ENCODE data around the gene MORN1. TPM values are rescaled to one million over a fixed set of nuclear protein-coding genes. Genes with fewer than 3 reads are reported as not detected.
A peak's percentile ranks its signal among the peaks of the same experiment; 100 is the strongest.

Gene MORN1
- total and polyA plus RNA-seq, 2 donors = 4.7 to 11.1 TPM

DNA sequence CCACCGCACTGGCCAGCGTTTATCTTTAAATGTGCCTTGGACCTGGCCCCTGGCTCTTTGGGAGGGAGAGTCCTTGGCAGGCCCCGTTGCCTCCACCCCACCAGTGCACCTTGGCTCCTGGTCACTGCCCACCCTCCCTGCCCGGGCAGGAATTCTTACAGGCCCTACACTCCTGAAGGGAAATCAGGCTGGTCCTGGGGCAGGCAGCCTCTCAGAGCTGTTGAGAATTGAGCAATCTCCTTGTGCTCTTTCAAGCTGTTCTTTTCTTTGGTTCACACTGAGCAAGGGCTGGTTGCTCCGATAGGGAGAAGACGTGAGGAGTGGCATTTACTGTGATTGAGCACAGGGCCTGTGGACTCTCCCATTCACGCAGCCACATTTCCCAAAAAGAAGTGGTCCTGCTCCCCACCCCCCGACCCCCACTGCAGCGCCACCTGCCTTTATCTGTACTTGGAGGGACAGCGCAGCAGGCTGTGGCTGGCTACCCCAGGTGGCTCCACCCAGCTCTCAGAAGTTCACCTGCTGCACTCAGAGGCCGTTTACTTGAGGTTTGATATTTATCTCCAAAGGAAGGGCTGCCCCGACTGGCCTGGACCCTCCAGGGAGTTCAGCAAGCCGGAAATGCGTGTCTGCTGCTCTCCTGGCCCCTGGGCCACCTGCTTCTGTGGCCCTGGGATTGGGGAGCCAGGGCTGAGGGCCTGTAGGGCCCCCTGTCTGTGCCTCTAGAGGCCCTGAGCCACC, 115.4 kb downstream of the MORN1 start:
- peaks cover 2% of the 10 kb centered on the region for H3K4me1 ChIP-seq (ENCODE audit: insufficient read depth)

DNA sequence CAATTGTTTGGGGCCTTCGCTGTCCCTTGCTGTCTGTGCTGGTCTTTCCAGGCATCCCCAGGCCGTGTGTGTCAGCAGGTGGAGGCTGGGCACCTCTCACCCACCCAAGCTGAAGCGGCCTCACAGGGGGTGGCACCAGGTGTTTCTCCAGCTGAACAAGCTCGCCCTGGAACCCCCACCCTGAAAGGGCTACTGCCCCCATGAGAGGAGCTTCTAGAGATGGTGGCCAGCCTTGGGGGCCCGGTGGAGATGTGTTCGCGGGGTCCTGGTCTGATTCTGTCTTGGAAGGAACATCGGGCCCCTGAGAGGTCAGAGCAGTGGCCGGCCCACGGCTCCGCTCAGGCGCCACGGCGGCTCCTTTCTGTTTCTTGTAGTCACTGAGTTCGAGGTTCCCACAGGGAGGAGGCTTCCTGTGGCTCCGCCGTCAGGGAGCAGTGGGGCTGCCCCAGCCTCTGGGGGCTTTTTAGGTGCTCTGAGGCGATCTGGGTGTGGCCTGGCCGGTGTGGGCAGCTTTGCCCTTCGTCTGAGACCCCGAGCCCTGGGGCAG, 116.4 kb downstream of the MORN1 start:
- no peak for DNase-seq (ENCODE audit: extremely low spot score)
- Histone ChIP-seq H3K27ac (ENCODE audit: low read depth) (peak overlapping the region; percentile 26), H3K36me3 (ENCODE audit: insufficient read depth) (no peaks in the 10 kb centered on the region), H3K4me1 (ENCODE audit: insufficient read depth) (peaks cover 2% of the 10 kb centered on the region), H3K4me3 (ENCODE audit: low read depth, low read length) (no peak overlapping the region)
- WGBS = 69% methylated on average over 21 of the region's 21 CpGs

More for the DNA sequence above, 115.4 kb downstream of the MORN1 start:
- DNase-seq (ENCODE audit: extremely low spot score) = no peak
- Histone ChIP-seq H3K36me3 (ENCODE audit: insufficient read depth) (no peaks in the 10 kb centered on the region), H3K27ac (ENCODE audit: low read depth) (peak overlapping the region; percentile 59), H3K4me3 (ENCODE audit: low read depth, low read length) (no peak overlapping the region)
- 33% methylated on average over 14 of the region's 14 CpGs for WGBS

DNA sequence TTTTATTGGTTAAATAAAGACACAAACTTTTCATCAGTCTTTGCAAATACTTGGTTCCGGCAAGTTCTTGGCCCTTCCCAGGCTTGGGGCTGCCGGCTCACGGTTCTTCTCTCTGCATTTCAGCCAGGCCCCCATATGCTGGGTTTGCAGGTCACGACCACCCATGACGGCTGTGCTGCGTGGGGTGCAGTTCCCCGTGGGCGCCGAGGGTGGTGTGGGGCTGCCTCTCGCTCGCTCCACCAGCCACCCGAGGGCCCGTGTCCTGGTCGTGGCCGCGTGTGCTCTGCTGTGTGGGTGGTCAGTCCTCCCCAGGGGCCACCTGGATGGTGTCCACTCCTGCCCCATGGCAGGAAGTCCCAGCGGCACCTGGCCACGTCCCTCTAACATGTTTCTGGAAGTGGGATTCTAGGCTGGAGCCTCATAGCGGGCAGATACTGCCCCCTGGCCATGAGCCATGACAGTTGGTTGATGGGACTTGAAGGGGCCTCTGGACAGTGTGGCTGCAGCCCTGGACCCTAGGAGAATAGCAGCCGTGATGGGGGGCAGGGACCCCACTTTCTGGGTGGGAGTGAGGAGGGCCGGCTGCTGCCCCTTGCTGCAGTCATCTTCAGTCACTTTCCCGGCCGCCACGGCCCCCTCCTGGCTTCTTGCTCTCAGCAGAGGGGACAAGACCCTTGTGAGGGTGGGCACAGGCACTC, 117.0 kb downstream of the MORN1 start:
- DNase-seq (ENCODE audit: extremely low spot score) = no peak
- Histone ChIP-seq H3K4me1 (ENCODE audit: insufficient read depth) (peaks cover 2% of the 10 kb centered on the region), H3K36me3 (ENCODE audit: insufficient read depth) (no peaks in the 10 kb centered on the region), H3K4me3 (ENCODE audit: low read depth, low read length) (no peak overlapping the region), H3K27ac (ENCODE audit: low read depth) (peak overlapping the region; percentile 26)
- 44% methylated on average over 24 of the region's 24 CpGs for WGBS

DNA sequence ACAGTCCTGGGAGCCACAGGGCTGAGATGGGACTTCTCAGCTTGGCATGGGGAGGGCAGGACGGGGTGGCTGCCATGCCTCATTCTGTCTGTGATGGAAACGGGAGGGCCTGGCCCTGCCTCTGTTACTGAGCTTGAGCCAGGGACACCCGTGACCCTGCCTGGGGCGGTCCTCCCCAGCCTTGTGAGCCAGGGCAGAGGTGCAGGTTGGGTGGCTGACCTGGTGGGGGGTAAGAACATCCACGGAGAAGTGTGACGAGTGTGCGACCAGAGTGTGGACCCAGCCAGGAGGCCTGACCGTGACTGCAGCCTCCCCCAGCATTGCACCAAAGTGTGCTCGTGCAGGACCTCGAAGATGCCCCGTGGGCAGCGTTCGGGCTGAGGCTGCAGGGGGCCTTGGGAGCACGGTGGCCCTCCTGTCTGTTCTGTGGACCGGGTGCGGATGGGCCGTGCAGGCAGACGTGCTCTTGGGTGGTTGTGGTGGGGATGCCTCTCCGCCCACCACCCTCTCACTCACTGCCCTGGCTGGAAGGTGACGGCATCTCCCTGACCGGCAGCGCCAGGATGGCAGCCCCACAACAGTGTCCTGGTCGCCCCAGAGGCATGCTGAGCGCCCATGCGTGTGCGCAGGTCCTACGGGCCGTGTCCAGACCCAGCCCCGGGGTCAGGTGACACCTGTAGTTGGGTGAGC, 117.8 kb downstream of the MORN1 start:
- peaks cover 2% of the 10 kb centered on the region for H3K4me1 ChIP-seq (ENCODE audit: insufficient read depth)
- no peak overlapping the region for H3K4me3 ChIP-seq (ENCODE audit: low read depth, low read length)
- no peak overlapping the region for H3K27ac ChIP-seq (ENCODE audit: low read depth)
- WGBS = 68% methylated on average over 29 of the region's 29 CpGs
- no peak for DNase-seq (ENCODE audit: extremely low spot score)
- no peaks in the 10 kb centered on the region for H3K36me3 ChIP-seq (ENCODE audit: insufficient read depth)

DNA sequence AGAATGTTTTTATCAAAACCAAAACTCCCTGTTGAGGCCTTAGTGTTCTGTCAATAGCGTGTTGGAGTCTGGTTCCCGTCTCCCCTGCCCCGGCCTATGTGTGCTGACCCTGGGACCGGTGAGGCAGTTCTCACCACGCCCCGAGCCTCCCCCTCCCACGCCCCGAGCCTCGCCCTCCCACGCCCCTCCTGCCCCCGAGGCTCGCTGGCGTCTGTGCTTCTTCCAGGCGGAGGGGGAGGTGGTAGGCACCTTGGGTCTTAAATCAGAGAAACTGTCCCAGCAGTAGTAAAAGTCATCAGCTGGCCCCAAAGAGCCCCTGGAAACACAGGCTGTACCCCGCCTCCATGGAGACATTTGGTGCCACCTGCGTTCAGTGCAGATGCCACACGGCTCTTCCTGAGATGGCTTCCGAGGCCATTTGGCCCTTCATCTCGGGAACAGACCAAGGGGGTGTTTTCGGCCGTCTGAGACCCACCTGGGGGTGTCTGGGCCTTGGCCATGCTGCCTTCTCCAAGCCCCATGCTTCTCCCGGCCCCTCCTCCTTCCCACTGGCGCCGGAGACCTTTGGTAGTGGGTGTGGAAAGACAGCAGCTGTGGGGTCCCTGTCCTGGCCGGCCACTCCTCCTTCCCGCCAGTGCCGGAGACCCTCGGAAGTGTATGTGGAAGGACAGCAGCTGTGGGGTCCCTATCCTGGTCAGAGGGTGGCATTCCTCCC, 118.5 kb downstream of the MORN1 start:
- WGBS = 52% methylated on average over 28 of the region's 28 CpGs
- Histone ChIP-seq H3K27ac (ENCODE audit: low read depth) (no peak overlapping the region), H3K4me3 (ENCODE audit: low read depth, low read length) (no peak overlapping the region), H3K4me1 (ENCODE audit: insufficient read depth) (no peaks in the 10 kb centered on the region), H3K36me3 (ENCODE audit: insufficient read depth) (no peaks in the 10 kb centered on the region)
- DNase-seq (ENCODE audit: extremely low spot score) = no peak

DNA sequence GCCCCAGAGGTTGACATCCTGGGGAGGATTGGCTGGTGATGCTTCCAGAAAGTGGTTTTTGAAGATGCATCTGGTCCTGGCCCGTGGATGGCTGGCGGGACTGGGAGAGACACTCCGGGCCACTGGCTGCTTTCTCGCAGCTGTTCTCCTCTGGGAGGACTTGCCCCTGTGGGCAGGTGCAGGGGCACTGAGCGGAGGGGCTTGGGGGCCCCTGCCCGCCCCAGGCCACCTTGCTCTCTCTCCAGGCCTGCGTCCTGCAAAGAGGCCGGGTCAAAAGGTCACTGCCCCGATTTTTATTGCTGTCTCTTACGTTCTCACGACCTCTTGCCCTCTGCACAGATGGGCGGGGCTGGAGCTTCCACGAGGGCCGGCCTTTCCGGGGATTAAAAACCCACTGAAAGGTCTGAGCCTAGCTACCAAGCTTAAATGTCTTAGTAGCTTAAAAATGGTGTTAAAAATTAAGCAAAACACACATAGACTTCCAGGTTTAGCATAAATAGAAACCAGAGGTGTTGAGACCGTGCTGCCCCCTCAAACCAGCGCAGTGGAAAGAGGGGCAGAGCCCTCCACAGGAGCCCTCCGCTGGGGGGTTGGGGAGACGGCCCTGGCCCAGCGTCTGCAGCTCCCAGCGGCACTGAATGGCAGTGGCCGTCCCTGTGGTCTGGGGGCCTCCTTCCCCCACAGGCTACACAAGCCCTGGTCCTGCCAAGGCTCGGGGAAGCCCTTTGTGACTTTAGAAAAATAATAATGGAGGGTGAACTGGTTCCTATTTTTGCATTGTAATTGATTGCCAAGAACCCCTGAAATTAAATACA, 119.3 kb downstream of the MORN1 start:
- no peak overlapping the region for H3K27ac ChIP-seq (ENCODE audit: low read depth)
- DNase-seq (ENCODE audit: extremely low spot score) = no peak
- H3K4me1 ChIP-seq (ENCODE audit: insufficient read depth) = no peaks in the 10 kb centered on the region
- 42% methylated on average over 23 of the region's 23 CpGs for WGBS
- H3K4me3 ChIP-seq (ENCODE audit: low read depth, low read length) = no peak overlapping the region
- no peaks in the 10 kb centered on the region for H3K36me3 ChIP-seq (ENCODE audit: insufficient read depth)

Other genes starting within 250 kb of the MORN1 start
- gene FAAP20, start 196.8 kb downstream of the MORN1 start, total RNA-seq = 14.6 TPM
- 96.4 TPM for gene FAAP20, start 196.8 kb downstream of the MORN1 start, polyA plus RNA-seq
- gene SKI, start 163.2 kb downstream of the MORN1 start, total RNA-seq = 27.8 TPM
- gene SKI, start 163.2 kb downstream of the MORN1 start, polyA plus RNA-seq = 60.5 TPM
- 48.1 TPM for gene RER1, start 287 bp upstream of the MORN1 start, total RNA-seq
- 79.0 TPM for gene RER1, start 287 bp upstream of the MORN1 start, polyA plus RNA-seq
- gene PEX10, start 21.0 kb upstream of the MORN1 start, total RNA-seq = 13.9 TPM
- 22.9 TPM for gene PEX10, start 21.0 kb upstream of the MORN1 start, polyA plus RNA-seq
- gene PLCH2, start 84.7 kb upstream of the MORN1 start, total RNA-seq = 7.0 TPM
- 13.4 TPM for gene PLCH2, start 84.7 kb upstream of the MORN1 start, polyA plus RNA-seq
- 19.2 TPM for gene PANK4, start 135.0 kb upstream of the MORN1 start, total RNA-seq
- gene PANK4, start 135.0 kb upstream of the MORN1 start, polyA plus RNA-seq = 28.6 TPM
- gene HES5, start 138.7 kb upstream of the MORN1 start, total RNA-seq = 2.5 TPM
- 0.42 TPM for gene HES5, start 138.7 kb upstream of the MORN1 start, polyA plus RNA-seq
- gene TNFRSF14, start 164.8 kb upstream of the MORN1 start, total RNA-seq = 19.2 TPM
- gene TNFRSF14, start 164.8 kb upstream of the MORN1 start, polyA plus RNA-seq = 75.5 TPM
- 8.9 TPM for gene PRXL2B, start 195.2 kb upstream of the MORN1 start, total RNA-seq
- 25.0 TPM for gene PRXL2B, start 195.2 kb upstream of the MORN1 start, polyA plus RNA-seq
- 2.6 TPM for gene MMEL1, start 241.5 kb upstream of the MORN1 start, total RNA-seq
- gene MMEL1, start 241.5 kb upstream of the MORN1 start, polyA plus RNA-seq = 4.2 TPM

Data from urinary bladder (tissue), 4 donors.